Left colon (tissue), 2 donors: ENCODE data around the gene AP5S1. TPM values are rescaled to one million over a fixed set of nuclear protein-coding genes. Genes with fewer than 3 reads are reported as not detected.

Experiments
- ATAC-seq: fragments of 200-7000 bp; cut with Tn5 transposase; one replicate; pipeline ENCODE4 v1.9.1; 2020; ENCODE audit warnings: mild to moderate bottlenecking, moderate library complexity
- DNase-seq, 2 donors: peaks; one replicate each; pipeline ENCODE4 v3.0.0-alpha.2; 2020
- intact Hi-C, 2 donors: fragments of 100-400 bp; cut with DNase I in 1 of 2; cut with micrococcal nuclease in 1 of 2; formaldehyde crosslinking; loops; one replicate each; pipeline versions ENCODE4 v1.11.2 to v1.14.0; 2022; cut with DNase I, micrococcal nuclease
- total RNA-seq, 2 donors: library from RNA; stranded (reverse); fragmentation: NEBNext Ultra II Directional; extraction: Animal tissue kit (Norgen Biotek cat#: 25700); gene quantifications; one replicate each; pipeline ENCODE4 v1.2.1, GENCODE V29; 2021
- donor health status: DM: no; HTN: no; CAD: no.
- donor health status: DM: yes; HTN: yes; CAD: no.

The AP5S1 gene
- total RNA-seq, 2 donors from 2014 or later: 14.2 to 19.3 TPM

- ATAC-seq: no peak
- DNase-seq: no peak
- intact Hi-C loops: no loop called here
Measured at GRCh38 chr20:3803854-3804253, 16.5 kb upstream of the AP5S1 start.

- ATAC-seq (no peak), DNase-seq (no peak)
- intact Hi-C loops: no loop called here
Measured at GRCh38 chr20:3804254-3804751, 16.0 kb upstream of the AP5S1 start.

- ATAC-seq: no peak
- peak in 1 of 2 donors; percentile 22 for DNase-seq
- intact Hi-C loops: no loop called here
Measured at GRCh38 chr20:3804781-3805180, 15.6 kb upstream of the AP5S1 start.

- intact Hi-C loops: no loop called here
- ATAC-seq: no peak
- no peak for DNase-seq
Measured at GRCh38 chr20:3808544-3808943, 11.8 kb upstream of the AP5S1 start.

- ATAC-seq: peak; percentile 82
- peak; percentile 98 to 99 for DNase-seq
Measured at GRCh38 chr20:3811467-3812258, 8.7 kb upstream of the AP5S1 start.

GRCh38 chr20:3812259-3812681, 8.1 kb upstream of the AP5S1 start:
- DNase-seq: peak in 1 of 2 donors; percentile 28
- intact Hi-C loops: no loop called here
- no peak for ATAC-seq

More at GRCh38 chr20:3811467-3812258, 8.7 kb upstream of the AP5S1 start:
- intact Hi-C loops: no loop called here

GRCh38 chr20:3812975-3813847, 7.1 kb upstream of the AP5S1 start:
- ATAC-seq: no peak
- intact Hi-C loops: no loop called here
- DNase-seq: peak in 1 of 2 donors; percentile 33

- ATAC-seq (no peak), DNase-seq (peak in 1 of 2 donors; percentile 27)
- intact Hi-C loops: no loop called here
Measured at GRCh38 chr20:3813848-3814581, 6.3 kb upstream of the AP5S1 start.

GRCh38 chr20:3814928-3815495, 5.3 kb upstream of the AP5S1 start:
- DNase-seq: peak in 1 of 2 donors; percentile 23
- no peak for ATAC-seq
- intact Hi-C loops: no loop called here

- no peak for ATAC-seq
- peak in 1 of 2 donors; percentile 24 for DNase-seq
- intact Hi-C loops: no loop called here
Measured at GRCh38 chr20:3815703-3816315, 4.5 kb upstream of the AP5S1 start.

GRCh38 chr20:3818155-3819151, 1.9 kb upstream of the AP5S1 start:
- DNase-seq (peak; percentile 79 to 83), ATAC-seq (peak; percentile 48)
- intact Hi-C loops: no loop called here

GRCh38 chr20:3819411-3820047, 818 bp upstream of the AP5S1 start:
- intact Hi-C loops: no loop called here
- DNase-seq: peak; percentile 45 to 49
- no peak for ATAC-seq

GRCh38 chr20:3820901-3821727, 767 bp downstream of the AP5S1 start:
- DNase-seq (peak in 1 of 2 donors; percentile 41), ATAC-seq (no peak)
- intact Hi-C loops: no loop called here

- ATAC-seq (no peak), DNase-seq (peak in 1 of 2 donors; percentile 26)
- intact Hi-C loops: no loop called here
Measured at GRCh38 chr20:3821996-3822395, 1.6 kb downstream of the AP5S1 start.

GRCh38 chr20:3823881-3824280, 3.5 kb downstream of the AP5S1 start:
- intact Hi-C loops: no loop called here
- ATAC-seq: no peak
- no peak for DNase-seq

- DNase-seq (no peak), ATAC-seq (no peak)
- intact Hi-C loops: no loop called here
Measured at GRCh38 chr20:3825526-3825925, 5.2 kb downstream of the AP5S1 start.
